ENCODE results near the gene INSYN1.
"Not testable (repeated sequence)": the region's sequence is repeated elsewhere in the genome, so short reads cannot be mapped to it uniquely, and the experiment has no call there.

The INSYN1 gene

DNA sequence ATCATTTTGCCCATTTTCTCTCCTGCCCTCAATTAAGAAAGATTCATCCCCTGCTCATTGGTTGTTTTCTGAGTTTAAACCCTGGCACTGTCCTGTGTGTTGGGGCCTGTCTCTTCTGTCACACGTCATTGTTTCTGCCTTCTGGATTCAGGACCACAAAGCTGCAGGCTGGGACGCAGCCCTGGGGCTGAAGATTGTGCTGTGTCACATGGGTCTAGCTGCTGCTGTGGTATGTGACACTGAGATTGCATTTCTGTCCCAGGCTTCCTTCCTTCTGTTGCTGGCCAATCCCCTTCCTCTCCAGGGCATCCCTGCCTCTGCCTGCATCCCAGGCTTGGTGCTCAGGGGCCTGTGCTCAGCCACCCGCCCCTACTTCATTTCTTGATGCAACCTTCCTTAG lies 28.9 kb downstream of the INSYN1 start:
- DNase-seq (ENCODE audit: low read depth, low spot score), result no peak
- H3K4me3 ChIP-seq (ENCODE audit: low read length), result no peak overlapping the region

DNA sequence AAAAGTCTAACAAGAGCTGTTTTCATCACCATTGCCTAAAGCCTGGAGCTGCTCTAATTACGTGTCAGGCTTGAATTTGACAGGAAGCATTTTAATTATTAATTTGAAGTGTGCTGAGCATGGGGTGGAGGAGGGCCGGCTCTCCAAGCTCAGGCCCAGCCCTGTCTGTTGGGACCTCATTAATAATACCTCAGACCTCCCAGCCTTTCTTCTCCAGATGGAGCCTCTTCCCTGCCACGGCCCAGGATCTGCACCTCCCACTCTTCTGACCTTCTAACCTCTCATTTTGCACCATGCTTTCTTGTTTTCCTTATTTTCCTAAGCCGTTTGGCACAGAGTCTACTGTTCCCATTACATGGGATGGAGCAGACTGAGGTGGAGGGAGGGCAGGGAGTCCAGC lies 30.0 kb downstream of the INSYN1 start:
- no peak overlapping the region for H3K4me3 ChIP-seq (ENCODE audit: low read length)
- DNase-seq (ENCODE audit: low read depth, low spot score), result no peak

DNA sequence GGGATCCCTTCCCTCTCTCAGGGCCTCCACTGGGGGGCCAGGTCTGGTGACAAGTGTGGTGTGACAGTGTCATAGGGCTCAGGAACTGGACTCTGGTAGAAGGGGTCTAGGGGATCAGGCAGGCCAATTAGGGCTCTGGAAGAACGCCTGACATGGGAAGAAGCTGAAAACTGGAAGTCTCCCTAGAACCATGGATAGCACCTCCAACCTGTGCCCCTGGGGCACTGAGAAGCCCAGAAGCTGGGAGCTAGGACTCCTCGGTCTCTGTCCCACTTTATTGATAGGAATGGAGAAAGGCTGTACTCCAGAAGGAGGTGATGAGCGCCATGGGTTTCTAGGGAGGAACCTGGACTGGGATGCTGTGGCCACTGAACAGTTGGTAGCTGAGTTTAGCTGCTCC lies 30.7 kb downstream of the INSYN1 start:
- no peak overlapping the region for H3K4me3 ChIP-seq (ENCODE audit: low read length)
- no peak for DNase-seq (ENCODE audit: low read depth, low spot score)

DNA sequence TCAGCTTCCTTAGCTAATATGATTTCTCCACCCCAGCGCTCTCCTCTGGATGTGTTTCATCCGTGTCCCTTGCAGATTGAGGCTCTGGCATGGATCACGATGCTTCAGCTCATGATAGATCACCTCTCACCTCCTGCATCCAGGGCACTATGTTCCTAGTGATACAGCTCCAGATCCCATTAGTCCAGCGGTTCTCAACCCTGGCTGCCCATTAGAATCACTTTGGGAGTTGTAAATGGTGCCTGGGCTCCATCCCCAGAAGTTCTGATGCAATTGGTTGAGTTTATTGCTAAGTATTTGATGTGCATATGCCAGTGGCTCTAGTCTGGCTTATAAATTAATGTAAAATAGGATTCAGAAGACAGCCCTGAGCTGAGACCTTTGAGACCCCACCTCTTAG lies 34.5 kb downstream of the INSYN1 start:
- no peak for DNase-seq (ENCODE audit: low read depth, low spot score)
- no peak overlapping the region for H3K4me3 ChIP-seq (ENCODE audit: low read length)

DNA sequence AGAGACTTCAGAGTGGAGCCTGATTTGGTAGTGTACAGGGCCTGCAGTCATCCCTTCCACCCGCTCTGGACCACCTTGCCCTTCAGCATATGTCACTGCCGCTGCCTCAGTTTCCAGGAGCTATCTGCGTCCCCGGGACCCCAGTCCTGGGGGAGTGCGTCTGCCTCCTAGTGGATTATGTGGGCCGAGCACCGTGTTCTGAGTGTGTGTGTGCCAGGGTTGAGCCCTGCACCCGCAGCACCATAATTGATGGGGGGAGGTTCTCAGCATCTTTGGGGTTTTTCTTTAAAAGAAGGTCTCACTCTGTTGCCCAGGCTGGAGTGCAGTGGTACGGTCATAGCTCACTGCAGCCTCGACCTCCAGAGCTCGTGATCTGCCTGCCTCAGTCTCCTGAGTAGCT lies 35.3 kb downstream of the INSYN1 start:
- H3K4me3 ChIP-seq (ENCODE audit: low read length), result no peak overlapping the region
- DNase-seq (ENCODE audit: low read depth, low spot score), result no peak

DNA sequence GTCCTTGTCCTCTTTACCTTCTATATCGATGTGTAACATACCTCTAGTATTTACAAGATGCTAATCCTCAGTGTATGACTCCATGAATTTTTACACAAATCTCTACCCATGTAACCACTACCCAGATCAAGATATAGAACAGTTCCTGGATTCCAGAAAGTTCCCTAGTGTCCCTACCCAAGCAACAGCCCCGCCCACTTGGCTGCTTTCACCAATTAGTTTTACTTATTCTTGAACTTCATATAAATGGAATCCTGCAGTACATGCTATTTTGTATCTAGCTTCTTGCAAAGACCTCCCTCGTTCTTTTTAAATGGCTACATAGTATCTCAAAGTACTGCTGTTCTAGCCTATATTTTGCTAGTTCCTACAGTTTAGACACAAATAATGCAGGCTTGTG lies 35.9 kb downstream of the INSYN1 start:
- no peak overlapping the region for H3K4me3 ChIP-seq (ENCODE audit: low read length)

DNA sequence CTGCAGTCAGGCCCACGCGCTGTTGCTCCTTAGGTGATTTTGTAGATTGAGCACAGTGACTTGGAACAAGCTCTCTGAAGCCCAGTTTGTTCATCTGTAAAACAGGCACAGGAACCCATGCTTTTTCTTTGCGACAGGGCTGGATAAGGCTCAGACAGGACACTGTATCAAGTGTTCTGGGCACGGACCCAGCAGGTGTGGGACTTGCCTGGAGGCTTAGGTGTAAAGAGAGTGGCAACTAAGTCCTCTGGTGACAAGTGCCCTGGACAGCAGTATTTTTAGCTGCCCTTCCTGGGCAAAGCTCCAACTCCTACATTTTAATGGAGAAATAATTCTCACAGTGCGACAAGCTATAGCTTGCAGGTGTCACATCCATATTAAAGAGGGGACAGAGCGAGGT lies 36.7 kb downstream of the INSYN1 start:
- no peak overlapping the region for H3K4me3 ChIP-seq (ENCODE audit: low read length)
- no peak for DNase-seq (ENCODE audit: low read depth, low spot score)

More for the DNA sequence above, 35.9 kb downstream of the INSYN1 start:
- DNase-seq (ENCODE audit: low read depth, low spot score), result no peak

DNA sequence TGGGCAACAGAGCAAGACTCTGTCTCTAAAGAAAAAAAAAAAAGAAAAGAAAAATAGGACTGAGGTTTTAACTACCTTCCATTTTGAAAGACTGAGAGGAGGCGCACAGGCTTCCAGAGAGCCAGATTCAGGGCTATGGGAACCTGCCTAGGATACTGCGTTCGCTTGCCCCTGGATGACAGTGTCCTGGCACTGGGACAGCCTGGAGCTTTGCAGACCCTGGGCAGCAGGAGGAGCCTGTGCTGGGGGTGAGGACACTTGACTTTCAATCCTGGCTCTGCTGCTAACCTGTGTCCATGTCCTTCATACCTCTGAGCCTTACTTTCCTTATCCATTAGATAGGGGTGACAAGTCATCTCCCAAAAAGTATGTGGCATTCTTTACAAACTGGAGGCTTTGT lies 37.7 kb downstream of the INSYN1 start:
- no peak for DNase-seq (ENCODE audit: low read depth, low spot score)
- no peak overlapping the region for H3K4me3 ChIP-seq (ENCODE audit: low read length)

DNA sequence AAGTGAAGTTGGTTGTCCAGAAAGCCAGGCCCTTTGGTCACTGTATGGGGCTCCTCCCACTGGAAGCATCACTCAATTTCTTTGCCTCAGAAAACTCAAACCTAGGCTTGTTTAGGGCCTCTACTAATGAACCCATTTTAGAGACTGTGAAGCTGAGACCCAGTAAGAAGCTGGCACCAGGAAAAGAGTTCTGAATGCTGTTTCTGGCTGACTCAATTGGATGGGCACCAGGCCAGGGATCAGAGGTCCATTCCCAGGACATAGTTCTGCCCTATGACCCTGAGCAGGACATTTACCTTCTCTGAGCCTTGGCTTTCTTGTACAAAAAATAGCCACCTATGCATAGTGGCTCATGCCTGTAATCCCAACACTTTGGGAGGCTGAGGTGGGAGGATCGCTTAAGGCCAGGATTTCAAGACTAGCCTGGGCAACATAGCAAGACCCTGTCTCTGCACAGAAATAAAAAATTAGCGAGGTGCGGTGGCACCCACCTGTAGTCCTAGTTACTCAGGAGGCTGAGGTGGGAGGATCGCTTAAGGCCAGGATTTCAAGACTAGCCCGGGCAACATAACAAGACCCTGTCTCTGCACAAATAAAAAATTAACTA lies 38.4 kb downstream of the INSYN1 start:
- H3K4me3 ChIP-seq (ENCODE audit: low read length), result no peak overlapping the region
- DNase-seq (ENCODE audit: low read depth, low spot score), result no peak

DNA sequence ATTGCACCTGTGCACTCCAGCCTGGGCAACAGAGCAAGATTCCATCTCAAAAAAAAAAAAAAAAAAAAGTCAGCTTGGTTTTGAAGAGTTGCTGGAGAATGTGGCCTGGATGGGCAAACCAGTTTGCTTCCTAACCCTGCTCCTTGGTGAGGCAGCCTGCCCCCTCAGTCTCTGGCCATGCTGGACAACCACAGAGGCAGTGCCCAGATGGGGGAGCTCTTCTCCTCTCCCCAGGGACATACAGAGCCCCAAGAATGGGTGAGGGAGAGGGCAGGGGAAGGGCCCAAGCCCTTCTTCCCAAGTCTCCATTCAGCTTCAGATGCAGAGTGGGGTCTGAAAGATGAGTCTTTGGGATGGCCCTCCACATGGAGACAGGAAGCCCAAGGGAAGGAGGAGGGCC lies 41.0 kb downstream of the INSYN1 start:
- no peak for DNase-seq (ENCODE audit: low read depth, low spot score)

DNA sequence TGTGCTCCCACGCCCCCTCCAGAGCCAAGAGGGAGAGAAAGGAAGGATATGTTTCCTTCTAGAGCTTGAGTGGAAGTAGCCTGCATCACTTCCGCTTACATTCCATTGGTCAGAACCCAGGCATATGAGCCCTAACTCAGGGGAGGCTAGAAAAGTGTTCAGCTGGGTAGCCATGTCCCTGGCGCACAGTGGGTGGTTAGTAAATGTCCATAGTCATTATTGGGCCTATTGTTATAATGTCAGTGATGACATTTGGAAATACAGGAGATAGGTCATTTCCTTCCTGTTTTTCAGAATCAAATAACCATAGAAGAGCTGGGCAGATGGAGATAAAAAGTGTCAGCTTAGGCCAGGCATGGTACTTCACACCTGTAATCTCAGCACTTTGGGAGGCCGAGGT lies 41.6 kb downstream of the INSYN1 start:
- no peak overlapping the region for H3K4me3 ChIP-seq (ENCODE audit: low read length)
- no peak for DNase-seq (ENCODE audit: low read depth, low spot score)

More for the DNA sequence above, 41.0 kb downstream of the INSYN1 start:
- H3K4me3 ChIP-seq (ENCODE audit: low read length), result no peak overlapping the region

DNA sequence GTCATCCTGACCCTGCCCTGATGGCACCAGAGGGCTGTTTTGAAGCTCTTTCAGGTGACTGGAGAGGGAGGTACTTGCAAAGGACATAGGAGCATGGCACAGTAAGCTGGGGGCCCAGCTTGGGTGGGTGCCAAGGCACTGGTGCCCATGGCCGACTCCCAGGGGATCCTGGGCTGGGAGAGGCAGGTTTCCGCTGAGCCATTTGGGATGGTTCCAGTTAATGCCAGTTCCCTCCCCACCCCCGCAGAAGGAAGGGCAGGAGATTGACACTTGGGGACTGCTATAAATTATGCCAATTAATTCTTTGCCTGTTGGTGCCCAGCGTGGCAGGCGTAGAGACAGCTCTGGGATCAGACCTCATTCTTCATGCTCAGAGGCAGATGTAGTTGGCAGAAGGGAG lies 42.8 kb downstream of the INSYN1 start:
- no peak for DNase-seq (ENCODE audit: low read depth, low spot score)
- H3K4me3 ChIP-seq (ENCODE audit: low read length), result no peak overlapping the region

DNA sequence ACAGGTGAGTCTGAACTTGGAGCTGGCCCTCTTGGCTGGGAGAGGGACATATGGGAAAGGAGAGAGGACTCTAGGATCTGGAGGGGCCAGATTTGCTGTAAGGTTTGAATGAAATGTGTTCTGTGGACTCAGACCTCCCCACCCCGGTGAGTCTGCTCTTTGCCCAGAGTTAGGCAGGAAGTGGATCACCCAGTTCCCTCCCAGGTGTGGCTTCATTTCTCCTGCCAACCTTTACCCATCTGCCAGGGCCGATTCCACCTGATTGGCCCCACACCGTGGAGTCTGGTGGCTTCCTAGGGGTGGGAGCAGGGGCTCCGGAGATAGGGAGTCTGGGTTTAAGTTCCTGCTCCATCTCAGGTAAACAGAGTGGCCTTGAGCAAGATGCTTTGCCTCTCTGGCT lies 43.5 kb downstream of the INSYN1 start:
- no peak for DNase-seq (ENCODE audit: low read depth, low spot score)
- H3K4me3 ChIP-seq (ENCODE audit: low read length), result no peak overlapping the region

DNA sequence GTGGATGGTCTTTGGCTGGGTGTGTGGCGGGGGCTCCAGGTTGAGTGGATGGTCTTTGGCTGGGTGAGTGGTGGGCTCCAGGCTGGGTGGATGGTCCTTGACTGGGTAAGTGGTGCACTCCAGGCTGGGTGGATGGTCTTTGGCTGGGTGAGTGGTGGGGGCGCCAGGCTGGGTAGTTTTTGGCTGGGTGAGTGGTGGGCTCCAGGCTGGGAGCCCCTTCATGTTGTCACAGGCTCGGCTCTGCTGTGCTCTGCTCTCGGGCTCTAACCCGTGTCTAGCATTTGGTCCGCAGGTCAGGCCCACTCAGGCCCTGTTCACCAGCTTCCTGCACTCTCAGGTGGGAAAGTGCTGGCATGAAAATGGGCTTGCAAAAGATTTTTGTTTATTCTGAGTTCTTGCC lies 43.9 kb downstream of the INSYN1 start:
- H3K4me3 ChIP-seq (ENCODE audit: low read length), result no peak overlapping the region
- DNase-seq (ENCODE audit: low read depth, low spot score), result no peak

DNA sequence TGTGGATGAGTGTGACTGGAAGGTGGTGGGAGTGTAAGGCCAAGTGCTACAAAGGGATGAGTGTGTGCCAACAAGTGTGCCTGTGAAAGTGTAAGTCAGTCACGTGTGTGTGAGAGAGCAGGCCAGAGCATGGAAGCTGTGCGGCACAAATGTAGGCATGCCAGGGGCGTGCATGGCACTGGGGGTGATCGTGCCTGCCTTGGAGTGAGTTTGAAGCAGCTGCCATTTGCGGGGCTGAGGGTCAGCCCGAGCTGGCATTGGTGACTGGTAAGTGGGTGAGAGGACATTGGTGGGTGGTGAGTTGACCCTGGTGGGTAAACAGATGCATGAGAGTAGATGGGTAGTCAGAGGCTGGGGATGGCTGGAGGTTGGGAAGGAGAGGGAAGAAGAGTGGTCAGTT lies 44.5 kb downstream of the INSYN1 start:
- no peak for DNase-seq (ENCODE audit: low read depth, low spot score)
- no peak overlapping the region for H3K4me3 ChIP-seq (ENCODE audit: low read length)

DNA sequence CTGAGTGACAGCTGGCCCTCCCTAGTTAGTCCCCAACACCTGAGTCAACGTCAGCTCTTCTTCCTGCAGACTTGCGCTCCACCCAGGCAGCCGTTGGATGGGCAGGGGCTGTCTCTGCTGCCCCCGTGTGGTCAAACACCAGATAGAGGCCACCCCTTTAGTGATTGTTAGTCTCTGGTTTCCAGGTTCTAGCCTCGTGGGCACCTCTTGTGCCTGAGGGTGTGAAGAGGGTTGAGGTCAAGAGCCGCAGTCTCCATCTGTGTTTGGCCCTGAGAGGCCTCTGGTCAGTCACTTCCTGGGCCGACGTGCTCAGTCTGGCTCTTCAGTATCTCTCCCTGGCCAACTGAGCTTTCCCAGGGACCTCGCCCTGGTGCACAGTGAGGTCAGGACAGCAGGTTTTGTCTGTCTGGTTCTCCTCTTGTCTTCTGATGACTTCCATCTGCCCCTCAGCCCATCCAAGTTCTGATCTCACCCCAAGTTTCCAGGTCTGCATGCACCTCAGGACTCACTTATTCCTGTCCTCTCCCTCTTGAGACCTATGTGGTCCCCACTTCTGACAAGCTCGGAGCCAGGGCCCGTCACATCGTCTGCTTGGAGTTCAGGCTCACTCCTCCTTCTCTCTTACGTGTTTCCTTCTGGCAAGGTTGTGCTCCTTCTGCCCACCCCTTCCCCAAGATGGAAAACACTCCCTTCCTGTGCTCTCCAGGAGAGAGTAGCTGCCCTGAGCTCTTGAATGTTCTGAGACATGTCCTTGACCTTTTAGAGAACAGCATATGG lies 48.1 kb downstream of the INSYN1 start:
- DNase-seq (ENCODE audit: low read depth, low spot score), result peak; percentile 58
- H3K4me3 ChIP-seq (ENCODE audit: low read length), result no peak overlapping the region

DNA sequence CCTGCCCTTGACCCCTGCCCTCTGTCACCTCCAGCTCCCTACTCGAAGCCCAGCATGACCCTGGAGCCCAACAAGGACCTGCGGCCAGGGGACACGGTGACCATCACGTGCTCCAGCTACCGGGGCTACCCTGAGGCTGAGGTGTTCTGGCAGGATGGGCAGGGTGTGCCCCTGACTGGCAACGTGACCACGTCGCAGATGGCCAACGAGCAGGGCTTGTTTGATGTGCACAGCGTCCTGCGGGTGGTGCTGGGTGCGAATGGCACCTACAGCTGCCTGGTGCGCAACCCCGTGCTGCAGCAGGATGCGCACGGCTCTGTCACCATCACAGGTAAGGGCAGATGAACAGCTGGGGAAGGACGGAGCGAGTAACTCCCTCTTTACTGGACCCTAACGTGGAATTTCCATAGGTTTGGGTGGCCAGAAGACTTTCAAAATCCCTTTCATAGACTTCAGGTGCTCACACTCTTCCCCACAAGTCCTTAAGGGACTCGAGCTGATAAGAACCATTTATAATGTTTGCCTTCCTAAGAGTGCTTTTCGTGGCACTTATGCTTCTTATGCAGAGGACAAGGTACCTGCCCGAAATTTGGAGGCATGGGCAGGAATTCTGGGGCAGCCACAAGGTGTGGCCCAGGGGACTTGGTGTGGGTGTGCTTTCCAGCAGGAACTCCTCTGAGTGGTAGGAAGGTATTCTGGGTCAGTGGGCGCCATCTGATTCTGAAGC lies 48.8 kb downstream of the INSYN1 start:
- H3K4me3 ChIP-seq (ENCODE audit: low read length); DNase-seq (ENCODE audit: low read depth, low spot score): not testable (repeated sequence)

DNA sequence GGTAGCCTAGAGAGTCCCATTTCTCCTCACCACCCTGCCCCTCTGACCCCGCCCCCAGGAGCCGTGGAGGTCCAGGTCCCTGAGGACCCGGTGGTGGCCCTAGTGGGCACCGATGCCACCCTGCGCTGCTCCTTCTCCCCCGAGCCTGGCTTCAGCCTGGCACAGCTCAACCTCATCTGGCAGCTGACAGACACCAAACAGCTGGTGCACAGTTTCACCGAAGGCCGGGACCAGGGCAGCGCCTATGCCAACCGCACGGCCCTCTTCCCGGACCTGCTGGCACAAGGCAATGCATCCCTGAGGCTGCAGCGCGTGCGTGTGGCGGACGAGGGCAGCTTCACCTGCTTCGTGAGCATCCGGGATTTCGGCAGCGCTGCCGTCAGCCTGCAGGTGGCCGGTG lies 49.5 kb downstream of the INSYN1 start:
- not testable (repeated sequence) for DNase-seq (ENCODE audit: low read depth, low spot score); H3K4me3 ChIP-seq (ENCODE audit: low read length)

DNA sequence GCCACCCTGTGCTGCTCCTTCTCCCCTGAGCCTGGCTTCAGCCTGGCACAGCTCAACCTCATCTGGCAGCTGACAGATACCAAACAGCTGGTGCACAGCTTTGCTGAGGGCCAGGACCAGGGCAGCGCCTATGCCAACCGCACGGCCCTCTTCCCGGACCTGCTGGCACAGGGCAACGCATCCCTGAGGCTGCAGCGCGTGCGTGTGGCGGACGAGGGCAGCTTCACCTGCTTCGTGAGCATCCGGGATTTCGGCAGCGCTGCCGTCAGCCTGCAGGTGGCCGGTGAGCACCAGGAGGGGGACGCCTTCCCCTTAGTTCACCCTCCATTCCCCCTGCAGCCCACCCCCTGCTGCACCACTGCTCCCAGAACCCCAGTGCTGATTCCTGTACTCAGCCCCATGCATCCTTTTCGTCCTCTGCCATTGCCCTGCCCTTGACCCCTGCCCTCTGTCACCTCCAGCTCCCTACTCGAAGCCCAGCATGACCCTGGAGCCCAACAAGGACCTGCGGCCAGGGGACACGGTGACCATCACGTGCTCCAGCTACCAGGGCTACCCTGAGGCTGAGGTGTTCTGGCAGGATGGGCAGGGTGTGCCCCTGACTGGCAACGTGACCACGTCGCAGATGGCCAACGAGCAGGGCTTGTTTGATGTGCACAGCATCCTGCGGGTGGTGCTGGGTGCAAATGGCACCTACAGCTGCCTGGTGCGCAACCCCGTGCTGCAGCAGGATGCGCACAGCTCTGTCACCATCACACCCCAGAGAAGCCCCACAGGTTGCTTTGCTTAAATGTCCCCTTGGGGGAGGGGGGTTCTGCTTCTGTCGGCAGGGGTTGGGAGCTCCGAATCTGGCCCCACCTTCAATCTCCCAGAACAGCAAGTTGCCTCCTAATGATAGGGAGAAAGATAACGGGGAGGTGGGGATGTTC lies 50.6 kb downstream of the INSYN1 start:
- not testable (repeated sequence) for H3K4me3 ChIP-seq (ENCODE audit: low read length); DNase-seq (ENCODE audit: low read depth, low spot score)

Measured in Jurkat, Clone E6-1 (cell line).